ENCODE results near the gene GATAD2B.

Gene GATAD2B

DNA sequence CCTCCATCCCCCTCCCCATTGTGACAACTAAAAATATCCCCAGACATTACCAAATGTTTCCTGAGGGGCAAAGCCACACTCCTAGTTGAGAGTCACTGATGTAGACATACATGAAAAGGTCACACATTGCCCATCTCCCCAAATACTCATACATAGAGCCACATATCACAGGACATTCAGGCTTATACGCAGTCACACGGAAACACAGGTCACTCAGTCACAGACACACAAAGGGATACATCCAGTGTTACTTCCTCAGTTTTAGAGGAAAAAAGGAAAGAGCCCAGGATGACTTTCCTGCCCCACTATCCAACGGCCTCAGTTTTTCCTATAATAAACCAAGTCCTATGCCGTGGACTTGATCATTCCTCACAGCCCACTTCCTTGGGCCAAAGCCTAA is 38.6 kb upstream of the GATAD2B start:
- Histone ChIP-seq H3K4me3 (ENCODE audit: low read length) (peak overlapping the region; percentile 90), H3K4me1 (ENCODE audit: insufficient read depth, low read length) (peaks cover 25% of the 10 kb centered on the region), H3K36me3 (ENCODE audit: insufficient read depth, low read depth, low read length) (peaks cover 30% of the 10 kb centered on the region), H3K9ac (ENCODE audit: low read depth, low read length) (peak overlapping the region; percentile 98; the same call in 1 of the 2 replicates), H3K27me3 (ENCODE audit: insufficient read depth, low read length) (no peaks in the 10 kb centered on the region), H3K9me3 (ENCODE audit: insufficient read depth, low read depth, low read length) (no peaks in the 10 kb centered on the region), H3K27ac (ENCODE audit: low read length) (peak overlapping the region; percentile 67)

DNA sequence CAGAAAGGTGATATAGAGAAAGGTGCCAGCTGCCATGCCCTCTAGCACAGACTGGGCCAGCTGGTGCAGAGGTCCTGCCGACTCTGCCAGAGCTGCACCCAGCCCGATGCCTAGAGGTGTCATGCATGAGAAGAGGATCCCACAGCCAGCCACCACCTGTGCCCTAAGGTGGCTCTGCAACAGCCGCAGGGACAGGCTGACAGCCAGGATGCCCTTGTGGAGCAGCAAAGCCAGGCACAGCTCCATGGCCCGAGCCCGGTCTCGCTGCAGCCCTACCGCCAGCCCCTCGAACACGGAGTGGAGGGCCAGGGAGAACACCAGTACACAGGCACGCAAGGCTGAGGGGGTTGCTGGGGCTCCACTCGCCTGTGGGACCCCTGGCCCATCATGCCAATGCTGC is 37.4 kb upstream of the GATAD2B start:
- Histone ChIP-seq H3K9me3 (ENCODE audit: insufficient read depth, low read depth, low read length) (no peaks in the 10 kb centered on the region), H3K36me3 (ENCODE audit: insufficient read depth, low read depth, low read length) (peaks cover 30% of the 10 kb centered on the region), H3K27me3 (ENCODE audit: insufficient read depth, low read length) (no peaks in the 10 kb centered on the region), H3K4me3 (ENCODE audit: low read length) (no peak overlapping the region), H3K9ac (ENCODE audit: low read depth, low read length) (no peak overlapping the region), H3K4me1 (ENCODE audit: insufficient read depth, low read length) (peaks cover 20% of the 10 kb centered on the region), H3K27ac (ENCODE audit: low read length) (no peak overlapping the region)

DNA sequence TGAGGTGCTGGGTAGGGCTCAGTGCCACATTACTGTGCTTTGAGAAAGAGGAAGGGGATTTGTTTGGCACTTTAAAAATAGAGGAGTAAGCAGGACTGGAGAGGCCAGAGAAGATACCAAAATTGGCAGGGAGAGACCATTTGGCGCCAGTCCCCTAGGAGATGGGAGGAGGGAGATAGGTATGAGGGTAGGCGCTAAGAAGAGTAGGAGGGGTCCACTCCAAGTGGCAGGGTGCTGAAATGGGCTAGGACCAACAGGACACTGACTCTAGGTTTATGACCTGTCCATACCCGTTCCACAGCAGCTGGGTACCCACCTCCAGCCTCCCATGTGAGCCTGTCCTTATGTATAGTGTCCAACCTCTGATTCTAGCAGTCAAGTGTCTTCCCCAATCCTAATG is 36.7 kb upstream of the GATAD2B start:
- H3K27me3 ChIP-seq (ENCODE audit: insufficient read depth, low read length) = no peaks in the 10 kb centered on the region
- peak overlapping the region; percentile 44; the same call in 1 of the 2 replicates for H3K4me3 ChIP-seq (ENCODE audit: low read length)
- peak overlapping the region; percentile 46; the same call in 1 of the 2 replicates for H3K9ac ChIP-seq (ENCODE audit: low read depth, low read length)
- no peaks in the 10 kb centered on the region for H3K9me3 ChIP-seq (ENCODE audit: insufficient read depth, low read depth, low read length)
- H3K27ac ChIP-seq (ENCODE audit: low read length) = no peak overlapping the region
- peaks cover 20% of the 10 kb centered on the region for H3K4me1 ChIP-seq (ENCODE audit: insufficient read depth, low read length)
- peaks cover 32% of the 10 kb centered on the region for H3K36me3 ChIP-seq (ENCODE audit: insufficient read depth, low read depth, low read length)

DNA sequence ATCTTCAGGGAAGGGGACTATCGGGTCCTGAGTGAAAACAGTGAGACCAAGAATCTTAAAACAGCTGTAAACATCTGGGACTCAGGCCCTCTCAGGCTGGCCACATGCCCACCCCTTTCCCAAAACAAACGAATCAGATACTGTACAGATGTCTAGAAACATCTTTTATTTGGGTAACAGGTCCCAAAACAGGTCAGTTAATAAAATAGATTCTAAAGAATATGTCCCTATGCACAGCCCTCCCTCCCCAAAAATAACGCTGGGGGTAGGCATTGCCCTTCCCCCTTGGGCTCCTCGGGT is 36.1 kb upstream of the GATAD2B start:
- H3K4me3 ChIP-seq (ENCODE audit: low read length) = peak overlapping the region; percentile 44; the same call in 1 of the 2 replicates
- no peaks in the 10 kb centered on the region for H3K27me3 ChIP-seq (ENCODE audit: insufficient read depth, low read length)
- H3K9ac ChIP-seq (ENCODE audit: low read depth, low read length) = peak overlapping the region; percentile 46; the same call in 1 of the 2 replicates

DNA sequence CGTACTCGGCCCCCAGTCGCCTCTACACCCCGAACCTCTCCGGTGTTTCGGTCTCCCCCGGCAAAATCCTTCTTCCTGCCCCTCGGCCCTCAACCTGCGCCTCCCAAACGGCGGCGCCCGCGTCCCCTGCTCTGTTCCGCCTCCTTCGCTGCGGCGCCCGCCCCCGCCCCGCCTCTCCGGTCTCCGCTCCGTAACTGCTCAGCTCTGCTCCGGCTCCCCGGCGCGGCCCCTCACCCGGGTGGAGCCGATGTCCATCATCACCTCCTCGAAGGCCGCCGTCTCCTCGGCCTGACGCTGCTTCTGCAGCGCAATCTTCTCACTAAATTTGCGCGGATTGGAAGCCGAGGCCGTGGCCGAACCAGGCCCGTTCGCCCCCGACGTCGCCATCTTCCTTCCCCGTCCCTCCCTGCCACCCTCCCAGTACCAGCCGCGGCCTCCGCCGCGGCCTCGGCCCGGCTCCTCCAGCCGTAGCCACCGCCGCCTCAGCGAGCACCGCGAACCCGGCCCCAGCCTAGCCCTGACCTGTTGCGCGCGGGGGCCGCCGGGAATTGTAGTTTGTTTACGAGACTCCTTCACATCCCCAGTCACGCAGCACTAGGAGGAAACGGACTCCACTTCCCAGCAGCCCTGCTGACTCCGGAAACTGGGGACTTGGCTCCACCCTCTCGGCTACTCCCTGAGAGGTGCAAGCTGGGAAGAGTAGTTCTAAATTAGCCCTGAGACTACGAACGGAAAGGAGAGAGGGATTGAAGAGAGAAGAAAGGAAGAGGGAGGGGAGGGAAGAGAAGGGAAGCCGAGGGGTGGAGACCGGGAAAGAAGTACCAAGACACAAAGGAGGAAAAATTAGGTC is 35.6 kb upstream of the GATAD2B start, which contains the start of gene CRTC2:
Gene CRTC2, minus strand, starts transcription at position 502 of the 850 bp plus-strand sequence. Its CDS starts 115 bp downstream, at position 387.
- H3K27me3 ChIP-seq (ENCODE audit: insufficient read depth, low read length) = no peaks in the 10 kb centered on the region
- H3K9me3 ChIP-seq (ENCODE audit: insufficient read depth, low read depth, low read length) = no peaks in the 10 kb centered on the region
- H3K36me3 ChIP-seq (ENCODE audit: insufficient read depth, low read depth, low read length) = peaks cover 43% of the 10 kb centered on the region
- peaks cover 20% of the 10 kb centered on the region for H3K4me1 ChIP-seq (ENCODE audit: insufficient read depth, low read length)
- H3K9ac ChIP-seq (ENCODE audit: low read depth, low read length) = peak within 1 kb of the TSS; percentile 91
- peak within 1 kb of the TSS; percentile 91 for H3K4me3 ChIP-seq (ENCODE audit: low read length)
- H3K27ac ChIP-seq (ENCODE audit: low read length) = peak within 1 kb of the TSS; percentile 23

More for the DNA sequence above, 36.1 kb upstream of the GATAD2B start:
- H3K4me1 ChIP-seq (ENCODE audit: insufficient read depth, low read length) = peaks cover 20% of the 10 kb centered on the region
- H3K27ac ChIP-seq (ENCODE audit: low read length) = peak overlapping the region; percentile 2
- peaks cover 38% of the 10 kb centered on the region for H3K36me3 ChIP-seq (ENCODE audit: insufficient read depth, low read depth, low read length)
- no peaks in the 10 kb centered on the region for H3K9me3 ChIP-seq (ENCODE audit: insufficient read depth, low read depth, low read length)

DNA sequence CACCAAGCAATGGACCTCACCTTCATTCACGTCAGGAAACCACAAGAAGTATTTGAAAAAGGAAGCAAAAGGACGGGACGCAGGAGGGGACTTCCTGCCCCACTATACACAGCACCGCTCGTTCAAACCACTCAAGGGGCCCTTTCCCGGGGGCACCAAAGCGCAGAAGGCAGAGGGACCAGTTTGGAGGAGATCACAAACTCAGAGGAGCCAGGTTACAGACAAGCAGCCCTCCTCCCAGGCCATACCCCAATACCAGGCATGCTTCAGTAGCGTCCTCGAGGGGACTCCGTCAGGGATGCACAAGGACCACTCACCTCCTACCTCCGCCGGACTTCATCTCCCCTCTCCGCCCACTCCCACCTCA is 35.0 kb upstream of the GATAD2B start:
- H3K27ac ChIP-seq (ENCODE audit: low read length) = peak overlapping the region; percentile 23
- peaks cover 20% of the 10 kb centered on the region for H3K4me1 ChIP-seq (ENCODE audit: insufficient read depth, low read length)
- no peaks in the 10 kb centered on the region for H3K9me3 ChIP-seq (ENCODE audit: insufficient read depth, low read depth, low read length)
- peak overlapping the region; percentile 91 for H3K9ac ChIP-seq (ENCODE audit: low read depth, low read length)
- H3K36me3 ChIP-seq (ENCODE audit: insufficient read depth, low read depth, low read length) = peaks cover 45% of the 10 kb centered on the region
- peak overlapping the region; percentile 91 for H3K4me3 ChIP-seq (ENCODE audit: low read length)
- no peaks in the 10 kb centered on the region for H3K27me3 ChIP-seq (ENCODE audit: insufficient read depth, low read length)

DNA sequence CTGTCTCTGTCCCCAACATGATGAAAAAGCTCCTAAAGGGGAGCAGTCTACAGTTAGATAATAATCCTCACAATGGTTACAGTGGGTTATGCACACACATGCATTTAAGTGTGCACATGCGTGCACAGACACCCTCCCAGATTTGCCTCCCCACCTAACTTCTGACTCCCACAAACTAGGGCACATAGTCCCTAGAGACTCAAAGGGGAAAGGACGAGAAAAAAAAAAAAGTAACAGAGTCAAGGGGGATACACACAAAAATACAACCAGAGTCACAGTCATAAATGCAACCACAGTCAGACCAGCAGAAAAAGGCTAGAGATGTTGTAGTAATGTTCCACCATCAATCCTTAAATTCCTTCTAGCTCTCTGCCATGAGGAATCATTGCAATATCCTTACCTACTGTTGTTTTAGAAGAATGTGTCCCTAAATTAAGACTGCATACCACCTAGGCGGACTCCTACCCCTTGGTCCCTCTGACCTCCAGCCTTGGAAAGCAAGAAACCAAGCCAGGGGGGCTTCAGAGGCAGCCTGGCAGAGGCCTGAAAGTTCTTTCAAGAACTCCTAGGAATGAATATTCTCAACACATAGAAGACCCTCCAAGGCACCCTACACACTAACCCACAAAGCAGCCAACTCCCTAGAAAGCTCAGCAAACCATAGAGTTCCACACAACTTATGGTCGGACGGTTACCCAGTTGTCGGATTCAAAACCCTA is 34.4 kb upstream of the GATAD2B start:
- H3K4me3 ChIP-seq (ENCODE audit: low read length) = peak overlapping the region; percentile 91
- no peaks in the 10 kb centered on the region for H3K27me3 ChIP-seq (ENCODE audit: insufficient read depth, low read length)
- peak overlapping the region; percentile 23 for H3K27ac ChIP-seq (ENCODE audit: low read length)
- no peaks in the 10 kb centered on the region for H3K9me3 ChIP-seq (ENCODE audit: insufficient read depth, low read depth, low read length)
- peak overlapping the region; percentile 91 for H3K9ac ChIP-seq (ENCODE audit: low read depth, low read length)
- H3K36me3 ChIP-seq (ENCODE audit: insufficient read depth, low read depth, low read length) = peaks cover 51% of the 10 kb centered on the region
- peaks cover 20% of the 10 kb centered on the region for H3K4me1 ChIP-seq (ENCODE audit: insufficient read depth, low read length)

DNA sequence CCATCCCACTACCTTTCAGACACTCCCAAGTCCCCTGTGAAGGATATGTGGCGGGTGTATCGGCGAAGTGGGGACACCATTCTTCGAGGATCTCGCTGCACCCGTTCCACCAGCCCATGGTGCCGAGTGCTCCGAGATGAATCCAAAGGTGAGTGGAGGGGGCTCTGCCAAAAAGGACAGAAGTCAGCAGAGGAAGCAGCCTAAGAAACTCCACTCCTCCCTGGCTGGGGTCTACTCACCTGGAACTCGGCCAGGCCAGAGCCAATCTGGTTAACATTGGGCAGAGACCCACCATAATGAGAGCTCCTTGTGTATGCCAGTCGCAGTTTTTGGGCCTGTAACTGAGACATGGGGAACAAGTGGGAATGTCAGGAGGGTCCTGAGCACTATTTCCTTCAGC is 32.1 kb upstream of the GATAD2B start:
- H3K36me3 ChIP-seq (ENCODE audit: insufficient read depth, low read depth, low read length) = peaks cover 51% of the 10 kb centered on the region
- H3K9ac ChIP-seq (ENCODE audit: low read depth, low read length) = no peak overlapping the region
- no peaks in the 10 kb centered on the region for H3K9me3 ChIP-seq (ENCODE audit: insufficient read depth, low read depth, low read length)
- peaks cover 12% of the 10 kb centered on the region for H3K4me1 ChIP-seq (ENCODE audit: insufficient read depth, low read length)
- H3K27ac ChIP-seq (ENCODE audit: low read length) = no peak overlapping the region
- H3K27me3 ChIP-seq (ENCODE audit: insufficient read depth, low read length) = no peaks in the 10 kb centered on the region
- H3K4me3 ChIP-seq (ENCODE audit: low read length) = no peak overlapping the region

DNA sequence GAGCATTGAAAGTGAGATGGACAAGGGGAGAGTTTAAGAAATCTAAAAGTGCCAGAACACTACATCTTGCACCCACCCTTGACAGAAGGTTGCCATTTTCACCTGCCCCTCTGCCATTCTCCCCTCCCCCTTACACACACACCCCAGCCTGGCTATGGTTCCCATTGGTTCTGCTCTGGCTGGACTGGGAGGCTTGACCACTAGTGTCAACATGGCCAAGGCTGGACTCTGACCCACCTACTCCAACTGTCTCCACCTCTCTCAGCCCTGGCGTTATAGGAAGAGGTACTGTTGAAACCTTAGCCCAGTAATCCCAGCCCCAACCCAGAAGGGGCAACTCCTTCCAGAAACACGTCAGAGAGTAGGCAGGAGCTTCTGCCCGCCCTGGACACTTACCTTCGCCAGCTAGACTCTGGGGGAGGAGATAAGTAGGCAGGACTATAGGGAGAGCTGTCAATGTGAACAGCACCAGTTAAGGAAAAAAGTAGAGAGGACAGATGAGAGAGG is 31.1 kb upstream of the GATAD2B start:
- Histone ChIP-seq H3K4me3 (ENCODE audit: low read length) (no peak overlapping the region), H3K9me3 (ENCODE audit: insufficient read depth, low read depth, low read length) (no peaks in the 10 kb centered on the region), H3K36me3 (ENCODE audit: insufficient read depth, low read depth, low read length) (peaks cover 49% of the 10 kb centered on the region), H3K9ac (ENCODE audit: low read depth, low read length) (no peak overlapping the region), H3K4me1 (ENCODE audit: insufficient read depth, low read length) (peaks cover 9% of the 10 kb centered on the region), H3K27ac (ENCODE audit: low read length) (no peak overlapping the region), H3K27me3 (ENCODE audit: insufficient read depth, low read length) (no peaks in the 10 kb centered on the region)

DNA sequence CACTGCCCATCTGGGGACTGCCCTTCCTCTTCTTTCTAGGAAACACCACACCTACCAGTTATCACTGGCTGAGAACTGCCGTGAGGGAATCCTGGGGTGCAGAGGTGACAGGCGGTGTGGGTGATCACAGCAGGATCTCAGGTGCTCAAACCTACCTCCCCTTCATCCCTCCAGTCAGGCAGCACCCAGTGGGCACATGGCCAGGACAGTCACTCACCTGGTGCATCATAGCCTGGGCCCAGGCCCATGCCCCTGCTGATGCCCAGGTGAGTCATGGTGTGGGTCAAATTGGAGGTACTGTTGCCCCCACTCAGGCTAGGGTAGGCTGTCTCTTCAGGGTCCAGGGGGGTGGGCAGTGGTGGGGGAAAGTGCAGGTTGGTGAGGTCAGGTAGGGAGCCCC is 29.0 kb upstream of the GATAD2B start:
- Histone ChIP-seq H3K36me3 (ENCODE audit: insufficient read depth, low read depth, low read length) (peaks cover 67% of the 10 kb centered on the region), H3K4me3 (ENCODE audit: low read length) (no peak overlapping the region), H3K9ac (ENCODE audit: low read depth, low read length) (no peak overlapping the region), H3K4me1 (ENCODE audit: insufficient read depth, low read length) (peaks cover 3% of the 10 kb centered on the region), H3K27me3 (ENCODE audit: insufficient read depth, low read length) (no peaks in the 10 kb centered on the region), H3K9me3 (ENCODE audit: insufficient read depth, low read depth, low read length) (no peaks in the 10 kb centered on the region), H3K27ac (ENCODE audit: low read length) (no peak overlapping the region)

DNA sequence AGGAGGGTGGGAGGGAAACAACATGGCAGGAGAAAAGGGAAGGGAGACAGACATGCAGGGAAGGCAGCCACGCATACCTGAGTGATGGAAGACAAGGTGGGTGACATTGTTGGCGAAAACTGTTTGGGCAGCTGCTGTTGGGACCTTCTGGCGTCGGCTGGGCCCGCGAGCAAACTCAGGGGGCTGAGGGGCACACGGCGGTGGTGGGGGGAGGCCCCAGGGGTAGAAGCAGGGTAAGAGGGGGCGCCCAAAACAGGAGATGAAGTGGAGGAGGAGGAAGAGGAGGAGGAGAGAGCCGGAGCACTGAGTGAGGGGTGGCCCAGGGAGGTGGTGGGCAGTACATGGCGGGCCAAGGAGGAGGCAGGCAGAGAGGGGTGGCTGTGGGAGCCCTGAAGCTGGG is 28.4 kb upstream of the GATAD2B start:
- H3K9ac ChIP-seq (ENCODE audit: low read depth, low read length) = no peak overlapping the region
- H3K4me3 ChIP-seq (ENCODE audit: low read length) = no peak overlapping the region
- no peaks in the 10 kb centered on the region for H3K4me1 ChIP-seq (ENCODE audit: insufficient read depth, low read length)
- no peaks in the 10 kb centered on the region for H3K27me3 ChIP-seq (ENCODE audit: insufficient read depth, low read length)
- H3K9me3 ChIP-seq (ENCODE audit: insufficient read depth, low read depth, low read length) = no peaks in the 10 kb centered on the region
- H3K36me3 ChIP-seq (ENCODE audit: insufficient read depth, low read depth, low read length) = peaks cover 67% of the 10 kb centered on the region
- H3K27ac ChIP-seq (ENCODE audit: low read length) = no peak overlapping the region

All from iPS-20b (cell line).